Ovary (tissue), 3 donors: ENCODE data around the gene COL25A1.

Source experiments
- EP300 ChIP-seq: sonication (generic); formaldehyde crosslinking; IDR thresholded peaks from one replicate; pipeline ENCODE4 v1.6.1; 2017; ENCODE audit warnings: antibody characterized with exemption
- POLR2A ChIP-seq: fragments of 450-650 bp; IDR thresholded peaks from one replicate; pipeline ENCODE4 v1.6.1; 2017; ENCODE audit warnings: antibody characterized with exemption, mild to moderate bottlenecking, moderate library complexity
- TF ChIP-seq, protein P1 (sequence below), 3 donors: fragments of 450-650 bp in 2 of 3; fragments of 200-600 bp in 1 of 3; IDR thresholded peaks; one replicate each; pipeline versions ENCODE4 v1.5.1 to v1.8.0; 2016 to 2022; ENCODE audit warnings: antibody characterized with exemption in 3 of 3, mild to moderate bottlenecking in 1 of 3
- donor health status: DM: no; HTN: no; CAD: no.

DNA sequence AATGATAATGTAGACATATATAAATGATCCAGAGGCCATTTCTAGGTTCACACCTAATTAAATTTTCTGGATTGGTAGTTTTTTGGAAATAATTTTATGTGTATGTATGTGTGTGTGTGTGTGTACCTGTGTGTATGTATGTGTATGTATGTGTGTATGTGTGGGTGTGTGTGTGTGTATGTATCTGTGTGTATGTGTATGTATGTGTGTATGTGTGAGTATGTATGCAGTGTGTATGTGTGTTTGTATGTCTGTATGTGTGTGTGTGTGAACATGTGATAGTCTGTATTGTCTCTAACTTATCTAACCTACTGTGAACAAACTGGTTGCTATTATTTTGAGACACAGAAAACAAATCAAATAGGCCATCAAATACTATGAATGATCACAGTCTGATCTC, 152.6 kb downstream of the COL25A1 start:
- TF ChIP-seq, protein P1, sequence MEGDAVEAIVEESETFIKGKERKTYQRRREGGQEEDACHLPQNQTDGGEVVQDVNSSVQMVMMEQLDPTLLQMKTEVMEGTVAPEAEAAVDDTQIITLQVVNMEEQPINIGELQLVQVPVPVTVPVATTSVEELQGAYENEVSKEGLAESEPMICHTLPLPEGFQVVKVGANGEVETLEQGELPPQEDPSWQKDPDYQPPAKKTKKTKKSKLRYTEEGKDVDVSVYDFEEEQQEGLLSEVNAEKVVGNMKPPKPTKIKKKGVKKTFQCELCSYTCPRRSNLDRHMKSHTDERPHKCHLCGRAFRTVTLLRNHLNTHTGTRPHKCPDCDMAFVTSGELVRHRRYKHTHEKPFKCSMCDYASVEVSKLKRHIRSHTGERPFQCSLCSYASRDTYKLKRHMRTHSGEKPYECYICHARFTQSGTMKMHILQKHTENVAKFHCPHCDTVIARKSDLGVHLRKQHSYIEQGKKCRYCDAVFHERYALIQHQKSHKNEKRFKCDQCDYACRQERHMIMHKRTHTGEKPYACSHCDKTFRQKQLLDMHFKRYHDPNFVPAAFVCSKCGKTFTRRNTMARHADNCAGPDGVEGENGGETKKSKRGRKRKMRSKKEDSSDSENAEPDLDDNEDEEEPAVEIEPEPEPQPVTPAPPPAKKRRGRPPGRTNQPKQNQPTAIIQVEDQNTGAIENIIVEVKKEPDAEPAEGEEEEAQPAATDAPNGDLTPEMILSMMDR (IDR thresholded peaks at IDR 0.05), result no peak
- TF ChIP-seq POLR2A, result no peak
- no peak for TF ChIP-seq EP300
